Measurements from ENCODE around the gene SH3RF3. TPM values are rescaled to one million over a fixed set of nuclear protein-coding genes. Genes with fewer than 3 reads are reported as not detected.
"Not testable (repeated sequence)": the region's sequence is repeated elsewhere in the genome, so short reads cannot be mapped to it uniquely, and the experiment has no call there.

The SH3RF3 gene
- total RNA-seq, 1 experiment from 2014 or later, result 0.98 TPM

DNA sequence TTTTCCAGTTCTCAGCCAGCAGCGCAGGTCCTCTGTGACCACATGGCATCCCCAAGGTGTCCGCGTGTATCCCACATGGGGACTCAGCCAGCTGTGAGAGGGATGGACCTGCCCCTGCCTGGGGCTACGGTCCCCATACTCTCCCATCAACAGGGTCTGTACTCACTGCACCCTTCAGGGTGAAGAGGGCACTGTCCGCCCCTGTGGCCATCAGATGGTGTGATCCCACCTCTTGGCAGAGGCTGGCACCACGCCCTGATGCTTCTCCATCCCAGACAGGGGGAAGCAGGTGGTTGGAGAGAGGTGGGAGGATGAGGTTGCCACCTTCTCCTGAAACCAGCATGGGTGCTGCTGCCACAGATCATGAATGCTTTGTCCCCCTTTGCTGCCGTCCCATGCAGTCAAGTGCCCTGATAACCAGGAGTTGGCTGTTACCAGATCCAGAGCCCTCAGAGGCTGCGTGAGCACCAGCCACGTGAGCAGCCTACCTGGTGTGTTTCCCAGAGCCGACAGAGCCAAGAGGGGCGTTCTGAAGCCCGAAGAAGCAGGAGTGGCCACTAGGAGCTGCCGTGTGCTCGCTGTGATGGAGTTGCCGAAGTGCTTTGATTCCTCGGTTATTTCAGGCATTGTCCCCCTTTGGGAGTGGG is 93.9 kb downstream of the SH3RF3 start:
- no peaks in the 10 kb centered on the region for H3K4me1 Mint-ChIP-seq (ENCODE audit: low read depth, unreplicated experiment)
- Histone ChIP-seq H3K4me3 (ENCODE audit: low read depth, low read length) (no peak overlapping the region), H3K9me3 (no peaks in the 10 kb centered on the region), H3K27me3 (replicated peaks; ENCODE audit: control insufficient read depth, insufficient read depth, low read length) (no peaks in the 10 kb centered on the region), H3K4me1 (no peaks in the 10 kb centered on the region), H3K36me3 (ENCODE audit: control insufficient read depth, insufficient read depth, low read length) (no peaks in the 10 kb centered on the region)
- no peaks in the 10 kb centered on the region for H3K36me3 Mint-ChIP-seq (ENCODE audit: insufficient read depth, unreplicated experiment)
- no TSS peak for BruUV-seq (replicated peaks)
- DNase-seq, result no peak
- H3K9me3 Mint-ChIP-seq (ENCODE audit: unreplicated experiment), result no peaks in the 10 kb centered on the region
- intact Hi-C loops (cut with micrococcal nuclease; ENCODE audit: unreplicated experiment), result no loop called here
- CTCF ChIA-PET, result interaction anchor here (1.0 kb wide), 1 partner anchor 287 kb away, joined by 3 read pairs; no protein-coding TSS in a partner anchor
- TF ChIP-seq, protein P1, sequence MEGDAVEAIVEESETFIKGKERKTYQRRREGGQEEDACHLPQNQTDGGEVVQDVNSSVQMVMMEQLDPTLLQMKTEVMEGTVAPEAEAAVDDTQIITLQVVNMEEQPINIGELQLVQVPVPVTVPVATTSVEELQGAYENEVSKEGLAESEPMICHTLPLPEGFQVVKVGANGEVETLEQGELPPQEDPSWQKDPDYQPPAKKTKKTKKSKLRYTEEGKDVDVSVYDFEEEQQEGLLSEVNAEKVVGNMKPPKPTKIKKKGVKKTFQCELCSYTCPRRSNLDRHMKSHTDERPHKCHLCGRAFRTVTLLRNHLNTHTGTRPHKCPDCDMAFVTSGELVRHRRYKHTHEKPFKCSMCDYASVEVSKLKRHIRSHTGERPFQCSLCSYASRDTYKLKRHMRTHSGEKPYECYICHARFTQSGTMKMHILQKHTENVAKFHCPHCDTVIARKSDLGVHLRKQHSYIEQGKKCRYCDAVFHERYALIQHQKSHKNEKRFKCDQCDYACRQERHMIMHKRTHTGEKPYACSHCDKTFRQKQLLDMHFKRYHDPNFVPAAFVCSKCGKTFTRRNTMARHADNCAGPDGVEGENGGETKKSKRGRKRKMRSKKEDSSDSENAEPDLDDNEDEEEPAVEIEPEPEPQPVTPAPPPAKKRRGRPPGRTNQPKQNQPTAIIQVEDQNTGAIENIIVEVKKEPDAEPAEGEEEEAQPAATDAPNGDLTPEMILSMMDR (IDR thresholded peaks at IDR 0.05; ENCODE audit: insufficient read depth in 1 of 2, low read depth in 1 of 2, low read length in 1 of 2, severe bottlenecking in 1 of 2, unreplicated experiment in 1 of 2), result no peak
- peaks cover 5% of the 10 kb centered on the region for H3K27me3 Mint-ChIP-seq (ENCODE audit: insufficient read depth, unreplicated experiment)
- H3K27ac Mint-ChIP-seq (ENCODE audit: unreplicated experiment), result no peak overlapping the region
- H3K4me3 Mint-ChIP-seq (ENCODE audit: unreplicated experiment), result no peak overlapping the region
- POLR2A ChIA-PET, result no interaction called here

DNA sequence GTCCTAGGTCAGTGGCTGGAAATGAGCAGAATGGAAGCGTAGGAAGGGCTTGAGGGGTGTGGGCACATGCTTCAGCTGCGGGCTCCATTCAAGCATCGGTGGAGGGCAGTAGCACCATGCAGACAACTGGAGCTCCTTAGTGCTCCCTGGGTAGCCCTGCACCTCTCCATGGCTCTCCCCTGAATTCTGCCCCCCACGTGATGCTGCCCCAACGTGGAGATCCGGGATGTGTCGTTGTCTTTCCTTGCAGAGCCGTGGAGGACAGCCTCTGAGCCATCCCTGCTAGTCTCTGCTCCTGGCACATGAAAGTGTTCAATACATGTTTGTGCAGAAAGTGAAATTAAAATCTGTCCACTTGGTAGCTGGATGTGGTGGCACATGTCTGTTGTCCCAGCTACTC is 94.5 kb downstream of the SH3RF3 start:
- CTCF ChIA-PET, result interaction anchor here (1.0 kb wide), 1 partner anchor 287 kb away, joined by 3 read pairs; no protein-coding TSS in a partner anchor

DNA sequence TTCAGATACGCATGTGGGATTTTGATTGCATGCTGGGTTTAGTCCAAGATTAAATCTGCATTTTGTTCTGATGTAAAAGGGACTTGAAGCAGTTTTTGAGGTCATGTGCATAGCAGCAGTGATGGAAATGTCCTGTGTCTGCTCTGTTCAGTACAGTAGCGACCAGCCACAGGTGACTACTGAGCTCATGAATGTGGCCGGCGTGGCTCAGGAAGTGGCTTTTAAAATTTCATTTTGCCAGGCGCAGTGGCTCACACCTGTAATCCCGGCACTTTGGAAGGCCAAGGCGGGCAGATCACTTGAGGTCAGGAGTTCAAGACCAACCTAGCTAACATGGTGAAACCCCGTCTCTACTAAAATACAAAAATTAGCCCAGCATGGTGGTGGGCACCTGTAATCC is 95.3 kb downstream of the SH3RF3 start:
- H3K27me3 Mint-ChIP-seq (ENCODE audit: insufficient read depth, unreplicated experiment); H3K9me3 Mint-ChIP-seq (ENCODE audit: unreplicated experiment); POLR2A ChIA-PET; H3K4me1 Mint-ChIP-seq (ENCODE audit: low read depth, unreplicated experiment); CTCF ChIA-PET; H3K36me3 ChIP-seq (ENCODE audit: control insufficient read depth, insufficient read depth, low read length); H3K36me3 Mint-ChIP-seq (ENCODE audit: insufficient read depth, unreplicated experiment); BruUV-seq (replicated peaks); H3K27me3 ChIP-seq (replicated peaks; ENCODE audit: control insufficient read depth, insufficient read depth, low read length); DNase-seq; H3K4me1 ChIP-seq; H3K4me3 ChIP-seq (ENCODE audit: low read depth, low read length); H3K27ac Mint-ChIP-seq (ENCODE audit: unreplicated experiment); intact Hi-C loops (cut with micrococcal nuclease; ENCODE audit: unreplicated experiment); H3K9me3 ChIP-seq; H3K4me3 Mint-ChIP-seq (ENCODE audit: unreplicated experiment): not testable (repeated sequence)

More for the DNA sequence above, 94.5 kb downstream of the SH3RF3 start:
- Mint-ChIP-seq H3K27ac (ENCODE audit: unreplicated experiment) (no peak overlapping the region), H3K4me3 (ENCODE audit: unreplicated experiment) (no peak overlapping the region), H3K4me1 (ENCODE audit: low read depth, unreplicated experiment) (no peaks in the 10 kb centered on the region), H3K36me3 (ENCODE audit: insufficient read depth, unreplicated experiment) (no peaks in the 10 kb centered on the region), H3K27me3 (ENCODE audit: insufficient read depth, unreplicated experiment) (peaks cover 5% of the 10 kb centered on the region), H3K9me3 (ENCODE audit: unreplicated experiment) (no peaks in the 10 kb centered on the region)
- no peaks in the 10 kb centered on the region for H3K27me3 ChIP-seq (replicated peaks; ENCODE audit: control insufficient read depth, insufficient read depth, low read length)
- TF ChIP-seq, protein P1 (IDR thresholded peaks at IDR 0.05; ENCODE audit: insufficient read depth in 1 of 2, low read depth in 1 of 2, low read length in 1 of 2, severe bottlenecking in 1 of 2, unreplicated experiment in 1 of 2), result no peak
- intact Hi-C loops (cut with micrococcal nuclease; ENCODE audit: unreplicated experiment), result no loop called here
- POLR2A ChIA-PET, result no interaction called here
- BruUV-seq (replicated peaks), result no TSS peak
- H3K36me3 ChIP-seq (ENCODE audit: control insufficient read depth, insufficient read depth, low read length), result no peaks in the 10 kb centered on the region
- no peaks in the 10 kb centered on the region for H3K9me3 ChIP-seq
- no peak overlapping the region for H3K4me3 ChIP-seq (ENCODE audit: low read depth, low read length)
- no peaks in the 10 kb centered on the region for H3K4me1 ChIP-seq
- no peak for DNase-seq

All from Caco-2 (cell line).